ENCODE measurements around the gene ENHO.
A peak's percentile ranks its signal among the peaks of the same experiment; 100 is the strongest.

Gene ENHO

DNA sequence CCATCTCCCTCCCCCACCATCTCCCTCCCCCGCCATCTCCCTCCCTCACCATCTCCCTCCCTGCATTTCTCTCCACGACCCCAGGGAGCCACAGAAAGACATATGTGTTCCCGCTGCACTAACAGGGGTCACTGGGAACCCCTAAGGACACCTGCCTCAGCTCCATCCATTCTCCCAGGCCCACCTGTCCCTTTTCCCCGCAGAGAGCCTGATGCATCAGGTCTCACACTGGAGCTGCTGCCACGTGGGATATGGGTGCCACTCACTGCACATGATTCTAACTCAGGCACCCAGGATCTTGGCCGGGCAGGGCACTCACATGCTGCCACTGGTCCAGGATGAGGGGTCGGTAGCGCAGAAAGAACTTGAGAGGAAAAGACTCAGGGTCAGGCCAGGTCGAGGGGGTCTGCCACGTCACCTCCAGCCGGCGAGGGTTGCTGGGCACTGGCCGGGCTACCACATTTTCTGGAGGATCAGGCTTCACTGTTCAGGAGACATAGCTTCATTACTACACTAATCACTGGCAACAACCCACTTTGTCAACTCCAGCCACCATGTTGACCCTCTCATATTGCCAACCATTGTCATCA is 33.2 kb upstream of the ENHO start:
- no peak overlapping the region for H3K27ac ChIP-seq
- DNase-seq (ENCODE audit: low read depth, low spot score): no peak

GRCh38 chr9:34555500-34555899 is 32.7 kb upstream of the ENHO start:
- no peak for DNase-seq (ENCODE audit: low read depth, low spot score)
- H3K27ac ChIP-seq: no peak overlapping the region

GRCh38 chr9:34555002-34555348 is 32.2 kb upstream of the ENHO start:
- no peak for DNase-seq (ENCODE audit: low read depth, low spot score)
- H3K27ac ChIP-seq: no peak overlapping the region

- no peak overlapping the region for H3K27ac ChIP-seq
- DNase-seq (ENCODE audit: low read depth, low spot score): no peak
Observed at GRCh38 chr9:34554211-34555001, 31.6 kb upstream of the ENHO start.

GRCh38 chr9:34553511-34554021 is 30.8 kb upstream of the ENHO start:
- DNase-seq (ENCODE audit: low read depth, low spot score): no peak
- H3K27ac ChIP-seq: no peak overlapping the region

GRCh38 chr9:34552986-34553385 is 30.2 kb upstream of the ENHO start:
- no peak overlapping the region for H3K27ac ChIP-seq
- DNase-seq (ENCODE audit: low read depth, low spot score): no peak

- H3K27ac ChIP-seq: no peak overlapping the region
- DNase-seq (ENCODE audit: low read depth, low spot score): no peak
Observed at GRCh38 chr9:34552606-34552981, 29.8 kb upstream of the ENHO start.

- no peak overlapping the region for H3K27ac ChIP-seq
- no peak for DNase-seq (ENCODE audit: low read depth, low spot score)
Observed at GRCh38 chr9:34551751-34552605, 29.2 kb upstream of the ENHO start.

DNA sequence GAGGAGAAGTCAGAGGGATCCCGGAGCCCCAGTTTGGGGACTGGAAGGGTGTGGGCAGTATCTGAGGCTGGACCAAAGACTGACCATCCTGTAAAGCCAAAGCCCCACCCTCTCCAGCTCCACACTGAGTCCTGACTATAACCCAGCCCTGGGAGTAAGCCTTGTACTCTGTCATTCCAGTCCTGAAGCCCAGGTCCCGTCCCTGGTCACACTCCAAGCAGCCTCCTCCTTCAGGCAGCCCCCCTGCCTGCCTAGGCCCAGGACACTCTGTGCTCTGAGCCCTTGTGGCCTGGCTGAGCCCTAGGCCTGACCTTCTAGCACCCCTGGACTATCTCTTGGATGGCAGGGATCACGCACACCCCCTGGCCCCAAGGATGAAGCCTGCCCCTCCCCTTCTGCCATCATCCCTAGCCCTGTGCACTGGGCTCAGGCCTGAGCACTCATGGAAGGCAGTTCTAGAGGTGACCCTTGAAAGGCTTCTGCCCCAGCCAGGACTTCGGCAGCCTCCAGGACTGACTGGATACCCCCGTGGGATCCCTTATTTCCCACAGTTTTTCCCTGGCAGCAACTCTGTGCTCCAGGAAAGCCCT is 28.0 kb upstream of the ENHO start:
- DNase-seq (ENCODE audit: low read depth, low spot score): no peak
- no peak overlapping the region for H3K27ac ChIP-seq

- H3K27ac ChIP-seq: no peak overlapping the region
- no peak for DNase-seq (ENCODE audit: low read depth, low spot score)
Observed at GRCh38 chr9:34550016-34550680, 27.4 kb upstream of the ENHO start.

- no peak for DNase-seq (ENCODE audit: low read depth, low spot score)
Observed at GRCh38 chr9:34549407-34549732, 26.6 kb upstream of the ENHO start.

DNA sequence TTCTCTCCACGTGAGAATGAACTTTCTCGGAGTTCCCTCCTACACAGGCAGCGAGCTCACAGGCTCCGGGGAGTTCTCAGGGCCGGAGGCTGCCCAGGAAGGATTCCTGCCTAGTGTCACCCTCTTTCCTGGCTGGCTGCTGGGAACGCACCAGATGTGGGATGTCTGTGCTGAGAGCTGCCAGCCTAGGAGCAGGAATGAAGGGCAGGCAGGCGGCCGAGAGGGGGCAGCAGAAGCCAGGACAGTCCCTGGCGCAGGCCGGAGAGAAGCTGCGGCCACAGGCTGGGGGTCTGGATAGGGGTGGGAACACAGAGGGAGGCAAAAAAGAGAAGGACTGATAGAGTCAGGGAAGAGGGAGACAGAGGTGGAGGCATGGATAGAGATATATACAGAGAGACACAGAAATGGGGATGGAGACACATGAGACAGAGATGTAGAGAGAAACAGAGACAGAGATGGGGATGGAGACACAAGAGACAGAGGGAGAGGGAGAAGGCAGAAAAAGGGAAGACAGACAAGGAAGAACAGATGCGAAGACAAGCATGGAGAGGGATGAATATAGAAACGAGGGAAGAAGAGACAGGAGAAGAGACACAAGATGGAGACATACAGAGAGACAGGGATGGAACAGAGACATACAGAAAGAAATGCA is 25.3 kb upstream of the ENHO start:
- no peak for DNase-seq (ENCODE audit: low read depth, low spot score)

More at GRCh38 chr9:34549407-34549732, 26.6 kb upstream of the ENHO start:
- H3K27ac ChIP-seq: no peak overlapping the region

DNA sequence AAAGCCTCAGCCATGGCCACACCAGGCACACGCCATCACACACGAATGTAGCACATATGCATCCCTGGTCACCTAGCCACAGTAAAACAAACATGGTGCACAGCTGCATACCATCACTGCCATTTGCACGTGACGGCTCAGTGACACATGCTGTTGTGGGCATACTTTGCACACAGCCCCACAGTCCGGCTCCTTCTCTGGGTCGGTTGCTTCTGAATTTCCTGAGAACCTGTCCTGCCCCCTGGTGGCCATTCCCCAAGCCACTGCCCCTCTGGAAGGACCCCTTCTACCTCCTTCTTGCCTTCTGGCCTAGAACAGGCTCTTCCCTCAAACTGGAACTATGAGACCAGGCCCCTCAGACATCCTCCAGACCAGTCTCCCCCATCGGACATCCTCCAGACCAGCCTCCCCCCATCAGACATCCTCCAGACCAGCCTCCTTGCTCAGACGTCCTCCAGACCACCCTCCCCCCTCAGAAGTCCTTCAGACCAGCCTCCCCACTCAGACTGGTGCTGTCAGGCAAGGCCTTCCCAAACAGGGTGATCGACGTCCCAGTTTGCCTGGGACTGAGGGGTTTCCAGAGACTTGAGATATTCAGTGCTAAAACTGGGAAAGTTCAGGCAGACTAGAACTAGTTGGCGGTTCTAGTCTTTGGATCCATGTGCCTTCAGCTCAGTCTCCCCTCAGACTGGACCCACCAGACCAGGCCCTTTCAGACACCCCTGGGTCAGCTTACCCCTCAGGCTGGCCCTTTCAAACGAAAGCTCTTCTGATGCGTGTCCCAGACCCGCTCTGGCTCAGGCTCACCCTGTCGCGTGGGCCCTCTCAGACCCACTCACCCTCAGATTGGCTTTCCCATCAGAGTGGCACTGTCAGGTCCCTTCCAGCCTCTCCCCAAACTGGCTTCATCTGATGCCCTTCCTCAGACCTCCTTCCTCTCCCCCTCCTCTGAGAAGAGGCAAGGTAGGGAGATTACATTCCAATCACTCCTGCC is 24.3 kb upstream of the ENHO start:
- DNase-seq (ENCODE audit: low read depth, low spot score): peak; percentile 27
- no peak overlapping the region for H3K27ac ChIP-seq

More for the DNA sequence above, 25.3 kb upstream of the ENHO start:
- H3K27ac ChIP-seq: no peak overlapping the region

GRCh38 chr9:34546102-34546833 is 23.5 kb upstream of the ENHO start:
- no peak overlapping the region for H3K27ac ChIP-seq
- no peak for DNase-seq (ENCODE audit: low read depth, low spot score)

- no peak overlapping the region for H3K27ac ChIP-seq
- DNase-seq (ENCODE audit: low read depth, low spot score): no peak
Observed at GRCh38 chr9:34545497-34545896, 22.7 kb upstream of the ENHO start.

DNA sequence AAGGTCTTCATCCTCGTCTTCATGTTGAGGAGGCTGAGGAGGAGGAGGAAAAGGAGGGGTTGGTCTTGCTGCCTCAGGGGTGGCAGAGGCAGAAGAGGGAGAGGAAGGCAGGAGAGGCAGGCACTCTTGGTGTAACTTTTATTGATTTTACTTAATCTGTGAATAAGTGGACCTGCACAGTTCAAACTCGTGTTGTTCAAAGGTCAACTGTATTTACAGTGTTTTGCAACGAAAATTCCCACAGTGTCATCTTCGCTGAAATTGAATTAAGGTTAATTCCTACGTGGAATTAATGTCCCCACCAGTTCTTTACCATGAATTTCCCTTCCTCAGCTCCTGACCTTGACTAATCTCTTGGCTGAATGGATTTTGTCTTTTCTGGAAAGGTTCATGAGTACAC is 21.2 kb upstream of the ENHO start:
- no peak overlapping the region for H3K27ac ChIP-seq
- no peak for DNase-seq (ENCODE audit: low read depth, low spot score)

DNA sequence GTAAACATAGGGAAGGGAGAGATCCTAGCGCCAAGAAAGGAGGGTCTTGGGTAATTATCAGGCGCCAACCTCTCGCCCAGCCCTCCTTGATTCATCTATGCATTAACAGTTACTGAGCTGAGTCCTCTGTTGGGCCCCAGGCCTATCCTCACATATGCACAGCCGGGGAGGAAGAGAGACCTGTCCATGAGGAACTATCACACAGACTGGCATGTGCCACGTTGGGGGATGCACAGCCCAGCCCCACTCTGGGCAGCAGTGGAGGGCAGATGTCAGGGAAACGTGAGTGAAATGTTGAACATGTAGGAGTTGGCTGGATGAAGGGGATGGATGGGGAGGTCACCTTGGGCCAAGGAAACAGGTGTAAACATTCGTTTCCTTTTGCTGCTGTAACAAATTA is 18.8 kb upstream of the ENHO start:
- no peak overlapping the region for H3K27ac ChIP-seq
- DNase-seq (ENCODE audit: low read depth, low spot score): no peak

- DNase-seq (ENCODE audit: low read depth, low spot score): peak; percentile 44
- no peak overlapping the region for H3K27ac ChIP-seq
Observed at GRCh38 chr9:34540827-34541226, 18.0 kb upstream of the ENHO start.
